ENCODE measurements around the gene DICER1. TPM values are rescaled to one million over a fixed set of nuclear protein-coding genes. Genes with fewer than 3 reads are reported as not detected.

DICER1 gene
- total RNA-seq, 1 experiment from 2014 or later = 32.7 TPM

GRCh38 chr14:95117937-95118721 lies 39.2 kb downstream of the DICER1 start:
- POLR2A ChIA-PET = no interaction called here
- no peak overlapping the region for H3K27ac ChIP-seq (ENCODE audit: low read length)
- no peaks in the 10 kb centered on the region; the same call in 1 of the 2 replicates for H3K4me1 ChIP-seq (ENCODE audit: control insufficient read depth, insufficient read depth, low read length)
- peaks cover 7% of the 10 kb centered on the region; the same call in 1 of the 2 replicates for H3K36me3 ChIP-seq (ENCODE audit: control insufficient read depth, insufficient read depth, low read length)
- BruUV-seq (replicated peaks) = no TSS peak
- no peaks in the 10 kb centered on the region for H3K27me3 ChIP-seq (ENCODE audit: control insufficient read depth, insufficient read depth, low read length)
- no peaks in the 10 kb centered on the region for H3K9me3 ChIP-seq (ENCODE audit: control insufficient read depth, insufficient read depth, low read depth, low read length)
- ATAC-seq (no peak), DNase-seq (ENCODE audit: low read depth, low spot score) (no peak)
- TF ChIP-seq, protein P1, sequence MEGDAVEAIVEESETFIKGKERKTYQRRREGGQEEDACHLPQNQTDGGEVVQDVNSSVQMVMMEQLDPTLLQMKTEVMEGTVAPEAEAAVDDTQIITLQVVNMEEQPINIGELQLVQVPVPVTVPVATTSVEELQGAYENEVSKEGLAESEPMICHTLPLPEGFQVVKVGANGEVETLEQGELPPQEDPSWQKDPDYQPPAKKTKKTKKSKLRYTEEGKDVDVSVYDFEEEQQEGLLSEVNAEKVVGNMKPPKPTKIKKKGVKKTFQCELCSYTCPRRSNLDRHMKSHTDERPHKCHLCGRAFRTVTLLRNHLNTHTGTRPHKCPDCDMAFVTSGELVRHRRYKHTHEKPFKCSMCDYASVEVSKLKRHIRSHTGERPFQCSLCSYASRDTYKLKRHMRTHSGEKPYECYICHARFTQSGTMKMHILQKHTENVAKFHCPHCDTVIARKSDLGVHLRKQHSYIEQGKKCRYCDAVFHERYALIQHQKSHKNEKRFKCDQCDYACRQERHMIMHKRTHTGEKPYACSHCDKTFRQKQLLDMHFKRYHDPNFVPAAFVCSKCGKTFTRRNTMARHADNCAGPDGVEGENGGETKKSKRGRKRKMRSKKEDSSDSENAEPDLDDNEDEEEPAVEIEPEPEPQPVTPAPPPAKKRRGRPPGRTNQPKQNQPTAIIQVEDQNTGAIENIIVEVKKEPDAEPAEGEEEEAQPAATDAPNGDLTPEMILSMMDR (IDR thresholded peaks at IDR 0.05) = no peak
- TF ChIP-seq POLR2AphosphoS5 (IDR thresholded peaks at IDR 0.05; ENCODE audit: low read depth, low read length) (no peak), REST (IDR thresholded peaks at IDR 0.05; ENCODE audit: insufficient read depth in 1 of 2, low read depth in 2 of 2, low read length in 1 of 2) (no peak), SIN3A (IDR thresholded peaks at IDR 0.05; ENCODE audit: borderline replicate concordance, insufficient read depth, low read depth, low read length) (no peak), TCF7L2 (IDR thresholded peaks at IDR 0.05; ENCODE audit: low read depth, low read length) (no peak)
- CTCF ChIA-PET = no interaction called here
- in situ Hi-C loops (cut with HindIII; ENCODE audit: low pct_unique_long_range_greater_than_20kb, low sequenced_read_pairs) (no loop called here), intact Hi-C loops (cut with micrococcal nuclease; ENCODE audit: unreplicated experiment) (no loop called here)
- no peak overlapping the region for H3K4me3 ChIP-seq (ENCODE audit: low read depth in 2 of 2, low read length in 2 of 2)

DNA sequence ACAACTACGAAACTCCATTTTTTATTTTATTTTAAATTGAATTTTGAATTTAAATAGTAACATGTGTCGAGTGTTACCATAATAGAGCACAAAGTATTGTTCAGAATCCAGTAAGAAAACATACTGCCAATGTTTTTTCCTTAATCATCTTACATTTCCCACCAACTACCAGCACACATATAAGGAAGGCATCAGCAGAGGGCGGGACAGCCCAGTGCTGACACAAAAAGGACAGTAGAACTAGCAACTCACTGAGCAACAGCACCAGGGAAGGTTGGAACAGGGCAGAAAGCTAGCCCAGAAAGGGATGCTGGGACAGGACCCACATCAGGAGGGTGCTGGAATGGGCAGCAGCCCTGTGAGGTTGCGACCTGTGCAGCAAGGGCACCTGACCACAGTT lies 43.9 kb downstream of the DICER1 start:
- TF ChIP-seq TCF7L2 (IDR thresholded peaks at IDR 0.05; ENCODE audit: low read depth, low read length) = no peak
- no peak for TF ChIP-seq SIN3A (IDR thresholded peaks at IDR 0.05; ENCODE audit: borderline replicate concordance, insufficient read depth, low read depth, low read length)
- no peak for TF ChIP-seq REST (IDR thresholded peaks at IDR 0.05; ENCODE audit: insufficient read depth in 1 of 2, low read depth in 2 of 2, low read length in 1 of 2)
- TF ChIP-seq, protein P1 (IDR thresholded peaks at IDR 0.05) = no peak
- no peak for TF ChIP-seq POLR2AphosphoS5 (IDR thresholded peaks at IDR 0.05; ENCODE audit: low read depth, low read length)
- no peaks in the 10 kb centered on the region for H3K27me3 ChIP-seq (ENCODE audit: control insufficient read depth, insufficient read depth, low read length)
- ATAC-seq (no peak), DNase-seq (ENCODE audit: low read depth, low spot score) (no peak)
- H3K9me3 ChIP-seq (ENCODE audit: control insufficient read depth, insufficient read depth, low read depth, low read length) = no peaks in the 10 kb centered on the region
- ChIA-PET POLR2A (no interaction called here), CTCF (no interaction called here)
- 0 out of 2 replicates have a peak, but pooled peaks cover 13% of the 10 kb centered on the region for H3K36me3 ChIP-seq (ENCODE audit: control insufficient read depth, insufficient read depth, low read length)
- H3K27ac ChIP-seq (ENCODE audit: low read length) = no peak overlapping the region
- no peak overlapping the region for H3K4me3 ChIP-seq (ENCODE audit: low read depth in 2 of 2, low read length in 2 of 2)
- in situ Hi-C loops (cut with HindIII; ENCODE audit: low pct_unique_long_range_greater_than_20kb, low sequenced_read_pairs) (no loop called here), intact Hi-C loops (cut with micrococcal nuclease; ENCODE audit: unreplicated experiment) (no loop called here)
- BruUV-seq (replicated peaks) = no TSS peak
- no peaks in the 10 kb centered on the region for H3K4me1 ChIP-seq (ENCODE audit: control insufficient read depth, insufficient read depth, low read length)
